GM19193 (cell line): ENCODE measurements around the gene NTM.

Experiments used
- POLR2A ChIP-seq: IDR thresholded peaks from 4 replicates; pipeline ENCODE4 v1.6.1; 2011; ENCODE audit not compliant: insufficient read depth, insufficient read length; ENCODE audit errors: extremely low read depth

Gene NTM

DNA sequence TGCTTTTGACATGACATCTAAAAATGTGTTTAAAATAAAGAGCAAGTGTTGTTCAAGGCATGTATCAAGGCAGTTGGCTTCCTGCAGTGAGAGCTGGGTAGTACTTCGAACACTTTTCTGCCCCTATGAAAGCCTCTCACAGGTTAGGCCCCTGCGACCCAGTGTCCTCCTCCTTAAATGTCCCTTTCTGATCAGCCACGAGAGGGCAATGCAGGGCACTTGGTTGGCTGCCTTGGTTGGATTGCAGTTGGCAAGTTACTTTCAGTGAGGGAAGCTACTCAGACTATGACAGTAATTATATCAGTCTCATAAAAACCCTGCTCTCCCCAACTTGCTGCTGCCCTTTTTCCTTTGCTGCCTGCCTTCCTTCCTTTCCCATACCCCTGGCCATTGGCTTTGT is 743.8 kb downstream of the NTM start:
- TF ChIP-seq POLR2A, result no peak

DNA sequence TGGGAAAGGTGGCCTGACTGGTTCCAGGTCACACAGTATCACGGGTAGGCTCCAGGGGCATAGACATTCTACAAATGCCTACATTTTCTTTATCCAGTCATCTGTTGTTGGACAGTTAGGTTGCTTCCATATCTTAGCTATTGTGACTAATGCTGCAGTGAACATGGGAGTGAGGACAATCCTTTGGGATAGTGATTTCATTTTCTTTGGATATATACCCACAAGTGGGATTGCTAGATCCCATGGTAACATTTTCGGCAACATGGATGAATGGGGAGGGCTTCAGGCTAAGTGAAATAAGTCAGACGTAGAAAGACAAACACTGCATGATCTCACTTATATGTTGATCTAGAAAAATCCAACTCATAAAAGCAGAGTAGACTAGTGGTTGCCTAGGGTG is 744.3 kb downstream of the NTM start:
- TF ChIP-seq POLR2A, result no peak

DNA sequence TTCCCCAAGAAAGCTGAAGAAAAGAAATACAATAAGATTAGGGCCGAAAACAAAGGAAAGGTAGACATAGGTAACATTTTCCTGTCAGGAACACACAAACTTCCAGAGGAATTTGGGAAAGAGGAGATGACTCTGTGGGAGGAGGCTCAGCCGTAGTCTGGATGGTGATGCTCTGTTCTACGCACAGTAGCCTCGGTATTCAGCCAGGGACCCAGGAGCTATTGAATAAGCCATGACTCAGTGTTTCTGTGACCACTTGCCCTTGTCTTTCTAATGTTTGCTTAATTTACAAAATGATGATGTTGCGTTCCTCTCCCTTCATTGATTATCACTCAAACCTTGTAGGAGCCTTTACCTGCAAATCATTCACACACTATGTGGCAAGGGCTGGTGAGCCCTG is 745.0 kb downstream of the NTM start:
- no peak for TF ChIP-seq POLR2A

DNA sequence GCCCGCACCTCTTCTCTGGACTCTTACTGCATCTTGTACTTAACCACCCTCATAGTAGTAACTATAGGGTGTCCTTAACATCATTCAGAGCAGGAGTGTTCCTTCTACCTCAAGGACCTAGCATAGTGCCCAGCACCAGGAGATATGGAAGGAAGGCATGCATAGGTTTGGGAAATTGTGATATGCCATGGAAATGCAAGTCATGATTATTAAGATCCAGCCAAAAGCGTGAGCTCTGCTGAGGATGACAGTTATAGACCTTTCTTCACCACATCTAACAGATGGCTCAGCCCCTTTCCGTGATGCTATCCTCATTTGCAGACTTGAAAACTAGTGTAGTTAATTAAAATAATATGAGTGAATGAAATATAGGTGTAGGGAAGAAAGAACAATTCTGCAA is 746.1 kb downstream of the NTM start:
- TF ChIP-seq POLR2A, result no peak

DNA sequence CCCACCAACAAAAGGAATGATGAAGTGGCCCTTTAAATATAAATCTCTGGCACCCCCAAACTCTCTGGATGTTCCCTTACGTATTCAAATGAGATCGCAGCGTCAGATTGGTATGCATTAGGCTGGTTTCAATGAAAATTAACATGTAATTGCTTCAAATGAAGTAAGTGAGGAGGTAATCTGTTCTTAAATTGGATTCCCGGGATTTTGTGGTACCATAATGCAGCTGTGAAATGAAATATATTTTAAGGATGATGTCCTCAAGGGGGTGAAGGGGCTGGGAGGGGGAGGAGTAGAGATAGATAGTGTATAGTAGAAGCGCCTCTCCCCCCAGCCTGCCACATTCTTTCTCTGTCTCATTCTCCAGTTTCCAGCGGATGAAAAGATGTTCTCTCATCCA is 748.2 kb downstream of the NTM start:
- no peak for TF ChIP-seq POLR2A

DNA sequence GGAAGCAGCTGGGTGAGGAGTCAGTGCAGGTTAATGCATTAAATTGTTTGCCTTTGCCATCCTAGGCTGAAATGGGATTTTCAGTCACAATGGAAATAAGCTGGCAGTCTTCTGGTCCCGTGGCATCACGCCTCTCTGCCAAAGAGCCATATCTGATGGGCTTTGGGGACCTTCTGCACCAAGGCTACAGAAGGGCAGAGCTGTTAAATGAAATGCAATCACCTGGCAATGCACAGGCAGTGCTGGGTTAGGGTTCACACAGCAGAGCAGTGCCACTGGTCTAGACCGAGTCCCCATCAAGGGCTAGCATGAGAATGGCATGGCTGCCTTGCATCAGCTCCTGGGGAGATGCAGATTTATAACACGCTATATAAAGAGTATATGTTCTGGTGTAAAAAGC is 749.2 kb downstream of the NTM start:
- TF ChIP-seq POLR2A, result no peak

DNA sequence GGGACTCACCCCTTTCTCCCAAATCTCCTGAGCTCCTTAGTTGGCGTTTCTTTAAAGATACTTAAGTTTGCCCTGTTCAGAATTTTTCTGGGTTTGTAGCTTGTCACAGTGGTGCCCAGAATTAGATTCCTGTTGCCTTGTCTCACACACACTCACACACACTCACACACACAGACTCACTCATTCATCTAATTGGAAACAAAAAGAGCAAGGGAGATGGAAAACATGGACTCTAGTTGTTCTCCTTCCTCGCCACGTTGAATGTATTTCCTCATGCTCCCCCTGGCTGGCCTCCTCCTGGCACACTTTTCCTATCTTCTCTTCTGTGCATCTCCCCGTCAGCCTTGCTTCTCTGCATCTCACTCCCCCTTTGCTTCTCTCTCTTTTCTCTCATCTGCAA is 752.3 kb downstream of the NTM start:
- no peak for TF ChIP-seq POLR2A

DNA sequence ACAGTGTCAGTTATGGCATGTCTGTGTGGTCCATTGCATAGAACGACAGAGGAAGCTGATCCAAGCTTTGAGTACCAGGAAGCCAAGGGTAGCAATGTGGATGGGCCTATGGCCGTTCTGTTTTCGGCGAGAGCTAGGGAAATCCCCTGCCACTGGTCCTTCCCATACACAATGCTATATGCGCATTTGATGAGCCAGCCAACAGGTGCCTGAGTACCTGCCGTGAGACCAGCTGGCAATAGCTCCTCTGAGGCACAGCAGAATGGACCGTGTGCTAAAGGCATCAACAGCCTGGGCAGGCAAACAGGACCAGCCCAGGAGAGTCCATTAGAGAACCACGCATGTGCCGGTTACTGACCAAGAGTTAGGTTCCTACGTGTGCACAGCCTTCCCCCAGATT is 753.0 kb downstream of the NTM start:
- TF ChIP-seq POLR2A, result no peak

DNA sequence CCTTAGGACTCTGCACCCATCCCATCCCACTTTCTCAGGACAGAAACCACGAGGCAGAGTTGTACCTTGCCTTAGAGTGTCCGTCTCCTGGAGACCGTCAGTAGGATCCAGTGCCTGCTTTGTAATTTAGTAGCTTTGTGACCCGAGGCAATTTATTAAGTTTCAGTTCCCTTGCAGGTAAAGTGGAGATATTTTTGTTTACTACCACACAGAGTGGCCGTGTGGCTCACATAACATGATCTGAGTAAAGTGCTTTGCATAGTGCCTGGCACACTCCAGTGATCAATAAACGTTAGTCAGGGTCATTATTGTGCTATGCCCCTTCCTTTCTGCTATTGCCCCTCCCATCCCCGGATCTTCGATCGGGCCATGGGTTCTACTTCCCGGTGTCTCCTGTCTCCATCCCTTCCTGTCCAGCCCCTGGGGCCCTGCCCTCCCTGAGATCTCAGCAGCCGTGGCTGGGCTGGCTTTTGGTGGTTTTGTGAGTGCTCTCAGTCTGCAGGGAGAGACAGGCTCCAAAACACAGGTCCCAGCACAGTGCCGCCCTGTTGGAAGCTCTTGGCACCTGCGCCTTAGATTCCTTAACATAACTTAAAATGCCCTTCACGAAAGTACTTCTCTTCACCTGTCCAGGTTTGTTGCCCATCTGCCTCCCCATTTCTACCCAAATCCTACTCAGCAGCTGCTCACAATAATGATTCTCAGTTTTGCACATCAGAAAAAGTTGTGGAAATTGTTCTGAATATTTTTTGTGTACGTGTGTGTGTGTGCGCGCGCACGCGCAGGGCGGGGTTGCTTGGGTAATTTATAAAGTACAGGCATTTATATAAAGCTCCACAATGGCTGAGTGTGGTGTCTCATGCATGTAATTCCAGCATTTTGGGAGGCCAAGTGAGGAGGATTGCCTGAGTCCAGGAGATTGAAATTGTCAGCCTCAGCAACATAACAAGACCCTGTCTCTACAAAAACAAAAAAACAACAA is 753.7 kb downstream of the NTM start:
- no peak for TF ChIP-seq POLR2A

DNA sequence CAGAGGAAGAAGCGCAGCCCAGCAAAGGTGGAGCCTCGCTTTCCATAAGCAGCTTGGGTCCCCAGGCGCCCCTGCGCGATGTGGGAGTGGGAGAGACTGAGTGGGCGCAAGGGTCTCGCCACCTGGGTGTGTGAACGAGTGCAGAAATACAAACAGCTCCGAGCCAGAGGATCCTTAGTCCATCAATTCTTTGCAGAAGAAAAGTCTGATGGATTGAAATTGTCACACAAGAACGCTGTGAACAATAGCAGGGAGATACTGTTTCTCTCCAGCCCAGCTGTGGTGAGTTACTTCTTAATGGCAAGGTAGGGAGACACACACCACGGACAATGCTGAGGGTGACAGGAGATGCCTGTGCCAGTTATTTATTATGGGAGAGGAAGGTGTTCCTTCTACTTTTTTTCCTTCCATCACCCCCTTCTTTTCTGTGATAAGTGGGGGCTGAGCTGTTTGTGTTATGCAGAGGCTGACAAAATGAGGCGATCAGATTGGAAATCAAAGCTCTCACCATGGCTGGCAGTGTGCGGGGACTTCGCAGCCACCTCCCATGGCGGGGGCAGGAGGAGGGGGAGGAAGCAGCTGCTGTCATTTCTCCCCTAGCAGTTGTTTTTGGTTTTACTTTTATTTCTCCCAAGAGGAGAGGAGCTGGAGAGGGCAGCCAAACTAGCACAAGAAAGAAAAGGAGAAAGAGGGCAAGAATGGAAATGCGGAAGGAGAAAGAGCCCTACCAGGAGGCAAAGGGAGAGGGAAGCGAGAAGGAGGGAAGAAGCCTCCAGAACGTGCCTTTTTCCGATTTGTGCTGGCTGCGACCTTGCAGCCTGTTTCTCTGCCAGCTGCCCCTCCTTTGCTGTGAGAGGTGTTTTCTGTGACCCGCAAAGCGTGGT is 755.8 kb downstream of the NTM start:
- TF ChIP-seq POLR2A, result no peak

DNA sequence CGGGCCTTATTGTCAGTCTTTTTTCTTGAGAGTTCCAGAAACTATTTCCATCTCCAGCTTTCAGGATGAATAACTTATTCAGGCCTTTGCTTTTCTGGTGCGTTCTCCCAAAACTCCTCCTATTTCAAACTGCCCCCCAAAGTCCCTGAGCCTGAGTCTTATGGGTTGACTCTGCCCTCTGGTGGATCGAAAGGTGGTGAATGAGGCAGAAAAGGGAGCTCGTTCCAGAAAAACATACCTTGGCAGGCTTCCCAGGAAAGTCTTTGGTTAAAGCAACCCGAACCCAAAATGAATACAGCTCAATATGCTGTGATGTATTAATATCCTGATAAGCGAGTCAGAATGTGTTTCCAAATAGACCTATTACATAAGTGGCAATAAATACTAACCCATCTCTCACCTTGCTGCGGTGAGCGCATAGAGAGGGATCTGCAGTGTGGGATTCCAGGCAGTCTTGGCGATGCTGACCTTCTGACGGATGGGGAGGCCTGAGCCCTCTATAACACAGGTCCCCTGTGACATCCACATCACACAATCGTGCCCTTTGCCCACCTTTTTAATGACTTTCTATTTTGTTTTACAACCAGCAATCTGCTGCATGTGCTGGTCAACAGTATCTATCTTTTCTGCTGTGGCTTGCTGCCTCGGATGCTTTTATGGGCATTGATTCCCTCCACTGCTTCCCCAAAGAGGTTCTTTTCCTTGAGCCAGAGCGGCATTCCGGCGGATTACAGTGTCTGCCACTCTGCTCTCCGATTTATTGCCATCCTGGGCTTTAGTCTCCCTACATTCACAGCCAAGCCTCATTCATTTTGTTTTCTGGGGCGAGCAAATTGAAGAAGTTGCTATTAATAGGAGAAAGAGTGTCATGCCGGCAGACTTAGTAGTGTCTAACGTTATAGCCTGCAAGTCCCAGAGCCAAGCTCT is 756.8 kb downstream of the NTM start:
- TF ChIP-seq POLR2A, result no peak

DNA sequence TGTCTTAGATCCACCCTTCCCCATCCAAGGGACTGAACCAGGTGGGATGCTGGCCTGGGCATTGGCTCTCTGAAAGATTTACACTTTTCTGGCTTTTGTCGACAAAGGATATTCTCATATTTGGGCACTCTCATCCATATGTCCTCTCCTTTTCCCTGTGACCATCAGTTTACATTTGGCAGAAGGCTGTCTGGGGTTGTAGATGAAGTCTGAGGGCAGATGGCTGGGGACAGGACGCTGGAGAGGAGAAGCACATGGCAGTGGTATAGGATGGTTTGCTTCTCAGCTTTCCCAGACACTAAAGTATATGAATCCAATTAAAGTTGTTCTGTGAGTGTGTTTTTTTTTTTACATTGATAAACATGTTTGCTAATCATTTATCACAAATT is 757.5 kb downstream of the NTM start:
- TF ChIP-seq POLR2A, result no peak

DNA sequence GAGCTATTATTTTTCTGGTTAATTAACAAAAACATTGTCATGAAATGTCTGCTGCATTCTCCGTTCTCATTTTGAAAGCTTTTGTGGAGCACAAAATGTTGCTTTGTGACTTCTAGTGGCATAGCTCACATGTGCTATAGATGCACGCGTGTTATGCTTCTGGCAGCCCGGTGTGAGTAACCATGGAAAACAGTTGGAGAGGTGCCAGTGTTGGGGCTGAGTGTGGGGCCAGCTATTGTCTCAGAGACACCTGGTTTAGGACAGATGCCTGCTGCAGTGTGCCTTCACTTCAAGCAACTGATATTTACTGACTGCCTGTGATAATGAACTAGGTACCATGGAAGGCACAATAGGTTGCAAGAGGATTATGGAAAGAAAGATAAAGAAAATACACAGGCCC is 760.6 kb downstream of the NTM start:
- TF ChIP-seq POLR2A, result no peak

DNA sequence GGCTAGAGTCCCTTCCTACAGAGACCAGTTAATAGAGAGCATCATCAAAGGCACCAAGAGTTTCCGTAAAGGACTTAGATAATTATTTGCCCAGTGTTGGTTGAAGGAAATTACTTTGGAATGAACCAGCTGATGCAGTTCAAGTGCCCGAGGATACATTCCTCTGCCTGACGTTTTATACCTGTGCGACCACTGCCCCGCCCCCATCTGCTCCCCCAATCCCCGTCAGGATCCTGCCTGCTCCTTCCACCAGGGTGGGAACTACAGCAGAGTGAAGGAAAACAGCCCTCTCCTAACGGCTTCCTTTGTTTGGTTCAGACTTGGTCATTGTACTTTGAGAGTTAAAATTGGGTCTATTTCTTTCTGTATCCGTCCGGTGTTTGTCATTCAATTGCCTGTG is 761.5 kb downstream of the NTM start:
- no peak for TF ChIP-seq POLR2A

DNA sequence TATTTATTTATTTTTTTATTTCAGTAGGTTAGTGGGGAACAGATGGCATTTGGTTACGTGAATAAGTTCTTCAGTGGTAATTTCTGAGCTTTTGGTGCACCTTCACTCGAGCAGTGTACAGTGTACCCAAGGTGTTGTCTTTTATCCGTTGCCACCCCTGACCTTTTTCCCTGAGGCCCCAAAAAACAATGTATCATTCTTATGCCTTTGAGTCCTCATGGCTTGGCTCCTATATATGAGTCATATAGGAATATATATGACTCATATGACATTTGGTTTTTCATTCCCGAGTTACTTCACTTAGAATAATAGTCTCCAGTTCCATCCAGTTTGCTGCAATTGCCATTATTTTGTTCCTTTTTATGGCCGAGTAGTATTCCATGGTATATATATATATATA is 763.9 kb downstream of the NTM start:
- TF ChIP-seq POLR2A, result no peak
